Left cardiac atrium (tissue), 4 donors: ENCODE data around the gene SHMT1. TPM values are rescaled to one million over a fixed set of nuclear protein-coding genes. Genes with fewer than 3 reads are reported as not detected.
"Not testable (repeated sequence)": the region's sequence is repeated elsewhere in the genome, so short reads cannot be mapped to it uniquely, and the experiment has no call there.

ENCODE experiments used
- ATAC-seq, 2 donors: fragments of 200-7000 bp; cut with Tn5 transposase; one replicate each; pipeline ENCODE4 v1.9.1; 2020; ENCODE audit warnings: mild to moderate bottlenecking in 2 of 2, moderate library complexity in 2 of 2
- DNase-seq: peaks from one replicate; pipeline ENCODE4 v3.0.0-alpha.2; 2020
- intact Hi-C, 2 donors: fragments of 100-400 bp; cut with DNase I; formaldehyde crosslinking; loops; one replicate each; pipeline versions ENCODE4 v1.14.1 to v1.15.1; 2022 to 2023
- total RNA-seq, 2 donors: library from RNA; stranded (reverse); fragmentation: NEBNext Ultra II Directional; extraction: Animal tissue kit (Norgen Biotek cat#: 25700); gene quantifications; one replicate each; pipeline ENCODE4 v1.2.1, GENCODE V29; 2021
- donor health status: DM: no; HTN: yes; CAD: no.
- donor health status: DM: no; HTN: yes; CAD: no; lungs with severe emphysema.
- donor health status: DM: yes; HTN: yes; CAD: no.
- donor health status: Dilated cardiomyopathy.

The SHMT1 gene
- total RNA-seq, 2 donors from 2014 or later, result 13.8 to 34.3 TPM

DNA sequence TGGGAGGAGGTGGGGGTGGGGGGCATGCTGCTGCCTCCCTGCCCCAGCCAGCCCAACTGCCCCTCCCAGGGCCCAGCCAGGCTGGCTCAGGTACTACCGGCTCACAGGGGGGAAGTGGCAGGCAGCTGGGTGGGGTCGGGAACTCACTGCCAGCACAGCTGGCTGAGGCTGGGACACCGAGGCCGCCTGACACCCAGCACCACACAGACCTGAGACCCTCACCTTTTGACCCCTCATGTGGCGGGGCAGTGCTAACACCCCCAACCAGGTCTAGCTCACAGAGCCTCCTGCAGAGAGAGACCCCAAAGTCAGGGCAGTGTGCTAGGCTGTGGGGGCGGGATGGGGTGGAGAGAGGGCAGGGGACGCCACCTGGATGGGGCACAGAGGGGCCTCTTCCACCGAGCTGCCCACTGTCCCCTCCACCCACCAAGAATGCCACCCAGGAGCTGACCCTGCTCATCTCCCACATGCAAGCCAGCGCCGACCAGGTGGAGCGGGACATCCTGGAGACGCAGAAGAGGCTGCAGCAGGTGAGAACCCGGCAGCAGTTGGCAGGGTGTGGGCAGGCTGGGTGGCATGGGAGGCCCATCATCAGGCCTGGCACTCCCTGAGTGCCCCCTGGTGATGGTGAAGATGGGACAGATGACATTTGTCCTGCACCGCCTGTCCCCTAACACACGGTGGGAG is 17.3 kb upstream of the SHMT1 start:
- ATAC-seq, result no peak
- no peak for DNase-seq
- intact Hi-C loops, result no loop called here

DNA sequence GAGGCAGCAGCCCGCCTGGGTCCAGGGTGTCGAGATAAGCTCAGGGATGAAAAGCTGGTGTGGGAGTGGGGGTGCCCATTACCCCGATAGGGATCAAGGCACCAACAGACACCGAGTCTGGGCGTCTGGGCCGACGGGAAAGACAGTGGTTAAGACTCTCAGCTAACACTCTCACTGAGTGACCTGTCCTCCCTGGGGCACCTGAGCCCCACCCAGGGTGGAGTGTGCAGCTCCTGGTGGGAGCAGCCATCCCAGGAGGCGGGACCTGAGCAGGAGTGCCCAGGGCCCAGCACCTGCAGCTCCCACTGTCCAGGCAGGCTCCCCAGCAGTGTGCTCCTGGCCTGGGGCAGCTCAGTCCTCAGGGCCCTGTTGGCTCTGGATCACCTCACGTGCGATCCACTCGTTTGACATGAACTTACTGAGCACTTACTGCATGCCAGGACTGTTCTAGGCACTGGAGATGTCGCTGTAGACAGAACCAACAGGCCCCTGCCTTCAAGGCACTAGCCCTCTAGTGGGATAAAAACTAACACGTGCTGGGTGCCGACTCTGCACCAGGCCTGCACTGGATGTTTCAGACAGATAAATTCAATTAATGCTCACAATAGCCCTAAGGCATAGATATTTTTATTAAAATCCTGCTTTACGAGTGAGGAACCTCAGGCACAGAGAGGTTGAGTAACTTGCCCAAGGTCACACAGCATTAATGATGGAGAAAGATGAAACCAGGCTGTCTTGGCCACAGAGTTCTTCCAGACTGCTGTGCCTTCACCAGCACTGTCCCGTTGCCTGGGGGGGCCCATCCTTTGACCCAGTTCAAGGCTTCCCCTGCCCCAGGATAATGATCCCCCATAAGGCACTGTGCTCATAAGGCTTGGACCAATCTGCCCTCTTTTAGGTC is 16.1 kb upstream of the SHMT1 start:
- DNase-seq (no peak), ATAC-seq (no peak)
- intact Hi-C loops, result no loop called here

GRCh38 chr17:18378614-18379013 is 15.3 kb upstream of the SHMT1 start:
- ATAC-seq, result peak in 1 of 2 donors; percentile 53
- intact Hi-C loops, DNase-seq: not testable (repeated sequence)

GRCh38 chr17:18378205-18378505 is 14.8 kb upstream of the SHMT1 start:
- ATAC-seq, result no peak
- intact Hi-C loops, result no loop called here
- no peak for DNase-seq

DNA sequence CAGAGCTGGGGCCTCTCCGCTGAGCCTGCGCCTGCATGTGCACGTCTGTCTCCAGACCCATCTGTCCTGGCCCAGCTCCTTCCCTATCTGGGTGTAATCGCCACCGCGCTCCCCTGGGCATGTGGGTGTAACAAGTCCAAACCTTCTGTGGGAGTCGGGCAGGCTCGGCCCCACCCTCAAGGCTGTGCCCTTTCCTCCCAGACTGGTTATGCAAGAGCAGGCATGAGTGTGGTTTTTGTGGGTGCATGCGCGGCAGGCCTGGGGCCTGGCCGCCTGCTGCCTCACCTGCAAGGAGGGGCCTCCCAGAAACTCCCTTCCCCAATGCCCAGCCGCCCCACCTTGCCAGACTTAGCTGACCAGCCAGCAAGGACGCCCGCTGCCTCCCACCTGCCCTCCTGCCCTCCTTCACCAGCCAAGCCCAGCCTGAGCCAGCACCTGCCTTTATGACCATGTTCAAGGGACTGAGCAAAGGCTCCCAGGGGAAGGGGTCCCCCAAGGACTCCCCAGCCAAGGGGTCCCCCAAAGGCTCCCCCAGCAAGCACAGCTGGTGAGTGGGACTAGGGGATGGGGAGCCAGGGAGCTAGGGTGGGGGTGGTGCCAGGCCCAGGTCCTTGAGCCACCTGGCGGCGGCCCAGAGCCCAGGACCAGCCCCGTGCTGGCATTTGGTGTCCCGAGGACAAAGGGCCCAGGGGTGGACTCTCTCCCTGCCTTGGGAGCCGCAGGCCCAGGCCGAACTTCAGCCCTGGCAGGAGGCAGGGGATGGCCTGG is 14.3 kb upstream of the SHMT1 start, which contains the start of gene EVPLL:
Gene EVPLL (plus strand): TSS at position 342 of the 768 bp plus-strand sequence. CDS start 3,160 bp downstream, outside the sequence.
- intact Hi-C loops, result no loop called here

GRCh38 chr17:18374216-18374615 is 10.9 kb upstream of the SHMT1 start:
- intact Hi-C loops, result no loop called here
- ATAC-seq, result no peak
- DNase-seq, result no peak

More for the DNA sequence above, 14.3 kb upstream of the SHMT1 start, which contains the start of gene EVPLL:
- ATAC-seq (peak; percentile 86 to 87), DNase-seq (peak; percentile 34)

DNA sequence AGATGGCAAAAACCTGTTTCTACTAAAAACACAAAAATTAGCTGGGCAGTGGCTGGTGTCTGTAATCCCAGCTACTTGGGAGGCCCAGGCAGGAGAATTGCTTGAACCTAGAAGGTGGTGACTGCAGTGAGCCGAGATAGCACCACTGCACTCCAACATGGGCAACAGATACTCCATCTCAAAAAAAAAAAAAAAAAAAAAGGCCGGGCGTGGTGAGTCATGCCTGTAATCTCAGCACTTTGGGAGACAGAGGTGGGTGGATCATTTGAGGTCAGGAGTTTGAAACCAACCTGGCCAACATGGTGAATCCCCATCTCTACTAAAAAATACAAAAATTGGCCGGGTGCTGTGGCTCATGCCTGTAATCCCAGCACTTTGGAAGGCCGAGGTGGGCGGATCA is 9.8 kb upstream of the SHMT1 start:
- ATAC-seq, intact Hi-C loops, DNase-seq: not testable (repeated sequence)

- DNase-seq, result no peak
- intact Hi-C loops, result no loop called here
- ATAC-seq, result no peak
These were observed 8.1 kb upstream of the SHMT1 start for GRCh38 chr17:18371455-18371854.

DNA sequence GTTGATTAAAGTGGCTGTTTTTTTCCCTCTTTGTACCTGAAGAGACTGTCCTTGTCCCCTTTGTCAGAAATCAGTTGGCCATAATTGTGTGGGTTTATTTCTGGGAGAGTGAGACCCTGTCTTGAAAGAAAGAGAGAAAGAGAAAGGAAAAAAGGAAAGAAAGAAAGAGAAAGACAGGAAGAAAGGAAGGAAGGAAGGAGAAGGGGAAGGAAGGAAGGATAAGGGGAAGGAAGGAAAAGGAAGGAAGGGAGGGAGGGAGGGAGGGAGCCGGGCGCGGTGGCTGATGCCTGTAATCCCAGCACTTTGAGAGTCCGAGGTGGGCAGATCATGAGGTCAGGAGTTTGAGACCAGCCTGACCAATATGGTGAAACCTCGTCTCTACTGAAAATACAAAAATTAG is 7.4 kb upstream of the SHMT1 start:
- intact Hi-C loops, result no loop called here
- ATAC-seq, result no peak
- DNase-seq, result no peak

- DNase-seq, result no peak
- intact Hi-C loops, result no loop called here
These were observed 5.6 kb upstream of the SHMT1 start for GRCh38 chr17:18368946-18369345.

GRCh38 chr17:18364166-18364565 is 816 bp upstream of the SHMT1 start:
- no peak for DNase-seq
- intact Hi-C loops, result no loop called here
- ATAC-seq, result no peak

More at GRCh38 chr17:18368946-18369345, 5.6 kb upstream of the SHMT1 start:
- no peak for ATAC-seq

DNA sequence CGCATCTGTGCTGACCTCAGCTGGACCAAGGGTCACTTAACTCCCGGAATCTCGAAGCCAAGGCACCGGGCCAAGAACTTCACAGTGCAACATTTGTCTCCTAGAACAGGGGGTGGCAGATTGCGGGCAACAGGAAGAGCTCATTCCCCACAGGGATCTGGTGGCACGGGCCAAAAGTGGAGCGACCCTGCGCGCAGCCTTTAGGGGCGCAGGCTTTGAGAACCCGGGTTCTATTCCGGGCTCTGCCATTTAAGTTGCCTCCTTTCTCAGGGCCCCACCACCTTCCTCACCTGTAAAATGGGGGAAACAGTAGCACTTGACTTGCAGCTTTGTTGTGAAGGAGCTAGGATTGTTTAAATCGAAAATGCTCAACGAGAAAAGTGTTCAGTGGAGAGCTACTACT is 651 bp downstream of the SHMT1 start:
- intact Hi-C loops, result no loop called here
- DNase-seq (peak; percentile 74), ATAC-seq (peak; percentile 45 to 54)

DNA sequence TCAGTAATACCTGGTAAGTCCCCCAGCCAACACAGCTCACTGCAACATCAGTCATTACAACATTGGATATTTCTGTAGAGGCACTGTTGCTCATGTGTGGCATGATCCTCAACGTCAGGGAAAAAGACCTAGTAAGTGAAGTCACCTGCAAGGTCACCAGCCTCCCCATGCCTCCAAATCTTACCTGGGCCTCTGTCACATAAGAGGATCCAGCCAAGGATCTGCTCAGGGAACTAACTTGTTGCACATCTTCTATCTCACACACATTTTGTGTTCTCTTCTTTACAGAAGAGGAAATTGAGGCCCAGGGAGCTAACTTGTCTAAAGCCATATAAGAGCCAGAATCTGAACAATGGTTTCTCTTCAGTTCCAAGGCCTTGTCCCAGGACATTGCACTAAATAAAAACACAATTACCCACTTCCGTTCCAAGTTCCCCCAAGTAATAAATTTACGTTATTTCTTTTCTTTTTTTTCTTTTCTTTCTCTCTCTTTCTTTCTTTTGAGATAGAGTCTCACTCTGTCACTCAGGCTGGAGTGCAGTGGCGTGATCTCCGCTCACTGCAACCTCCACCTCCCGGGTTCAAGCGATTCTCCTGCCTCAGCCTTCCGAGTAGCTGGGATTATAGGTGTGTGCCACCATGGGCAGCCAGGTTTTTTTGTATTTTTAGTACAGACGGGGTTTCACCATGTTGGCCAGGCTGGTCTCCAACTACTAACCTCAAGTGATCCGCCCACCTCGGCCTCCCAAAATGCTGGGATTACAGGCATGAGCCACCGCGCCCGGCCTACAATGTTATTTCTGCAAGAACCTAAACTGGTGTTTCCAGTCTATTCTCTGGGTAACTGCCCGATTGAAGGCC is 1.3 kb downstream of the SHMT1 start:
- ATAC-seq (no peak), DNase-seq (no peak)
- intact Hi-C loops, result no loop called here

DNA sequence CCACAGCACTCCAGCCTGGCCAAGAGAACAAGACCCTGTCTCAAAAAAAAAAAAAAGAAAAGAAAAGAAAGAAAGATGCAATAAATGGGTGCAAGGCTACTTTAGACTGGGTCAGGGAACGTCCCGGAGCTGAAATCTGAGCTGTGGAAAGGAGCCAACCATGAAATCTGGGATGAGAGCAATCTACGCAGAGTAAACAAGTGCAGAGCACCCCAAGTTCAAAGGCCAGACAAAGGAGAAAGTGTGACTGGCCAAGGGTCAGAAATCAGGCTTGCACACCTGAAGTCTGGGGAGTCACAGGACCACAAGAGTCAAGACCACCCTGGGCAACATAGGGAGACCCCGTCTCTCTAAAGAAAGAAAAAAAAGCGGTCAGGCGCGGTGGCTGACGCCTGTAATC is 2.8 kb downstream of the SHMT1 start:
- intact Hi-C loops, result no loop called here
- DNase-seq, result no peak
- no peak for ATAC-seq

- intact Hi-C loops, result no loop called here
- ATAC-seq (peak; percentile 57 to 93), DNase-seq (peak; percentile 39)
These were observed 6.7 kb downstream of the SHMT1 start for GRCh38 chr17:18356624-18357023.

DNA sequence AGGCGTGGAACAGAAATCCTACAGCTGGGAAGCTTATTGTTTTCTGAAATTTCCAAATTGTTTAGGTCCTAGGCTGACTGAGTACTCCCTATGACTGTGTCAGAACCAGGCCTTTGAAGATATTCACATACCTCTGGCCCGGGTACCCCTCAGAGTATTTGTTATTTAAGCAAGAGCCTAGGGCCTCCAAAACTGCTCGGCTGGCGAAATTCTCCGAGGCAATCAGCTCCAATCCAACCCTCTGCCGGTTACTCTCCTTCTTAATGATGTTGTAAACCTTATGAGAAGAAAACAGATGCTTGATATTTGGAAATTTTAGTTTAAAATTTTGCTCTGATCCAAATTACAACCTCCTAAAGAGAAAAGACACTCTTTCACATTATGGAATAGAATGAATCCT is 9.8 kb downstream of the SHMT1 start:
- no peak for ATAC-seq
- intact Hi-C loops, result no loop called here
- DNase-seq, result no peak

DNA sequence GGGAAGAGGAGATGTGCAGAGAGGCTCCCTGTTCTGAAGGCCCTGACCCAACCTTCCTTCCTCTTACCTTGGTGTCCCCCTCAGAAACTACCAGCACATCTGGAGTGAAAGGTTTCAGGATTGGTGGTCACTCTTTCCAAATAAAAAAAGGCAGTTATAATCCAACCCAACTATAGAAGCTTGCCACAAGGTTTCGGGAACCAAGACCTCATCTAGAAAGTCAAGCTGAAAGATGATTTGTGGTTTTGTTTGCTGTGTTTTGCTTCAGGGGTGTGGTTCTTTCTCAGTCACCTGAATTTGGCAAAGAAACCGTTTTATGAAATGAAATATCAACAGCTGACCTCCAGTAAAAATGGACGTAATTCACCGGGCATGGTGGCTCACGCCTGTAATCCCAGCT is 19.3 kb downstream of the SHMT1 start:
- DNase-seq (no peak), ATAC-seq (no peak)
- intact Hi-C loops, result no loop called here

DNA sequence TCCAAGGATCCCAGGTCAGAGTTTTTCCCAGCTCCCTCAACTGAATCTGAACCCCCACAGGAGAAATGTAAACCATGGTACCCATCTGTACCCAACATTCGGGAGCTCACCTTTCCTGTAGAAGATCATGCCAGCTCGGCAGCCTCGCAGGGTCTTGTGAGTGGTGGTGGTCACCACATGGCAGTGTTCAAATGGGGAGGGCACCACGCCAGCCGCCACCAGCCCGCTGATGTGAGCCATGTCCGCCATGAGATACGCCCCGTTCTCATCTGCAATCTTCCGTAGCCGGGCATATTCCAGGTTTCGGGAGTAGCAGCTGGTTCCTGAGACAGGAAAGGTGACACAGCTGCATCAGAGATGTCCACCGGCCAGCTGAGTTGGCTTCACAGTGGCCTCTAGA is 23.4 kb downstream of the SHMT1 start:
- intact Hi-C loops, result no loop called here
- DNase-seq, result no peak

GRCh38 chr17:18338158-18338557 is 25.2 kb downstream of the SHMT1 start:
- DNase-seq, ATAC-seq, intact Hi-C loops: not testable (repeated sequence)

More for the DNA sequence above, 23.4 kb downstream of the SHMT1 start:
- no peak for ATAC-seq
